Measurements from ENCODE around the gene UBE2R2.
"Not testable (repeated sequence)": the region's sequence is repeated elsewhere in the genome, so short reads cannot be mapped to it uniquely, and the experiment has no call there.

DNA sequence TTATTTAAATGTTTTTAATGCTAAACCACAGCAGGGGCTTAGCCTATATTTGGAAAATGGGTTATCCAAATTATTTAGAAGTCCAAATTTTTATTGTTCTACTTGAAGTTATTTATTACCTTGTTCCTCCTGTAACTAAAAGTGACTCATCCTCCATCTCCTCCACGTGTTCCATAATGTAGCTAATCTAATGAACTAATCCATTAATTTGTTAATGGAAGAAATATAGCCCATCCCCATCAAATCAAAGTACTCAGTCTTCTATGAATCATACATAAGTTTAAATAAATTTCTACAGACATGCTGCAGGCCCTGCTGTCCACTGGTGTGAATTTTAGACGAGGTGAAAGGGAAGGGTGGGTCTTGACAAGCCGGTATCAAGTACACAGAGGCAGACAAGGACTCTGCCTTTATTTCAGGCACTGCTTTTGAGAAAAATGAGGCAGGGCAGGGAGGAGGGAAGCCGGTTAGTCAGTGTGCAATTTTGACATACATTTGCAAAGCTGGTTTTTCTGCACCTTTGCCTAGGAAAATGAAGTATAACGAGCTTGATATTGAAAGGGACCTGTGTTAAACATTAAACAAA, 42.8 kb upstream of the UBE2R2 start:
- TF ChIP-seq, protein P1, sequence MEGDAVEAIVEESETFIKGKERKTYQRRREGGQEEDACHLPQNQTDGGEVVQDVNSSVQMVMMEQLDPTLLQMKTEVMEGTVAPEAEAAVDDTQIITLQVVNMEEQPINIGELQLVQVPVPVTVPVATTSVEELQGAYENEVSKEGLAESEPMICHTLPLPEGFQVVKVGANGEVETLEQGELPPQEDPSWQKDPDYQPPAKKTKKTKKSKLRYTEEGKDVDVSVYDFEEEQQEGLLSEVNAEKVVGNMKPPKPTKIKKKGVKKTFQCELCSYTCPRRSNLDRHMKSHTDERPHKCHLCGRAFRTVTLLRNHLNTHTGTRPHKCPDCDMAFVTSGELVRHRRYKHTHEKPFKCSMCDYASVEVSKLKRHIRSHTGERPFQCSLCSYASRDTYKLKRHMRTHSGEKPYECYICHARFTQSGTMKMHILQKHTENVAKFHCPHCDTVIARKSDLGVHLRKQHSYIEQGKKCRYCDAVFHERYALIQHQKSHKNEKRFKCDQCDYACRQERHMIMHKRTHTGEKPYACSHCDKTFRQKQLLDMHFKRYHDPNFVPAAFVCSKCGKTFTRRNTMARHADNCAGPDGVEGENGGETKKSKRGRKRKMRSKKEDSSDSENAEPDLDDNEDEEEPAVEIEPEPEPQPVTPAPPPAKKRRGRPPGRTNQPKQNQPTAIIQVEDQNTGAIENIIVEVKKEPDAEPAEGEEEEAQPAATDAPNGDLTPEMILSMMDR (IDR thresholded peaks at IDR 0.05; ENCODE audit: extremely low read depth in 1 of 2, insufficient read depth in 1 of 2, low read depth in 1 of 2, low read length in 2 of 2), result not testable (repeated sequence)
- TF ChIP-seq EZH2 (IDR thresholded peaks at IDR 0.05; ENCODE audit: borderline replicate concordance, low read depth, low read length, severe bottlenecking); MAX (IDR thresholded peaks at IDR 0.05; ENCODE audit: insufficient read depth, insufficient read length); POLR2AphosphoS5 (IDR thresholded peaks at IDR 0.05; ENCODE audit: insufficient read depth, low read depth, low read length): not testable (repeated sequence)
